T-helper 2 cell (primary cell): ENCODE measurements around the gene AATK.

ENCODE experiments used
- DNase-seq, 5 experiments: peaks; one replicate each; pipeline versions ENCODE4 v3.0.0 to v3.0.0-alpha.2; 2012 to 2022

Gene AATK

GRCh38 chr17:81194941-81195901, 29.2 kb upstream of the AATK start:
- DNase-seq, result no peak

GRCh38 chr17:81194225-81194760, 28.3 kb upstream of the AATK start:
- no peak for DNase-seq

DNA sequence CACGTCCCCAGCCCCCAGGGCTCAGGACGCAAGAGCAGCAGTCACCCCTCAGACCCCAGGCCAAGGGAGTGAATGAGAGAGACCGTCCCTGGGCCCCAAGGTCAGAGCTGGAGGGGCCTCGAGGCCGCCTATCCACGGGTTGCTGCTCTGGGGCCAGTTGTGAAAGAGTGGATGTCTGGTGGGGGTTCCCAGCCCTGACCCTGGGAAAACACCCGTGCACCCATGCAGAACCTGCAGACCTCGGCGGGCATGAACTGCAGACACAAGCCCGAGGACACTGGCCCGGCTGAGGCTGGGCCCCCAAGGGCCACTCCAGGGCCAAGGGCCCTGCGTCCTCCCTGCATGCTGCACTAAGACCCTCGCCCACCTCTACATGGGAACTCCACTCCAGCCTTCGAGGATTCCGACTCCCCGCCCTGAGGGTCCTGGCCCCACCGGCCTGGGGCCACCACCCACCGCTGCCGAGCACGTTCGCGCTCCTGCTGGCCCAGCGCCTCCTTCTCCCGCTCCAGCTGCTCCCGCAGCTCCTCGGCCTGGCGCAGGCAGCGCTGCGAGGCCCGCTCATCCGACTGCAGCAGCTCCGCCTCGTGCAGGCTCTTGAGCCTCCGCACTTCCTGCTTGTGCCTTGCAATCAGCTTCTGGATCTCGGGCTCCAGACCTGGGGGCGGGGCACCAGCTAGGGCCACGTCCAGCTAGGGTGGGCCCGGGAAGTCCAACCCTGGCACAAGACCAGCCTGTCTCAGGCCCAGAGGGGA, 27.6 kb upstream of the AATK start:
- no peak for DNase-seq

DNA sequence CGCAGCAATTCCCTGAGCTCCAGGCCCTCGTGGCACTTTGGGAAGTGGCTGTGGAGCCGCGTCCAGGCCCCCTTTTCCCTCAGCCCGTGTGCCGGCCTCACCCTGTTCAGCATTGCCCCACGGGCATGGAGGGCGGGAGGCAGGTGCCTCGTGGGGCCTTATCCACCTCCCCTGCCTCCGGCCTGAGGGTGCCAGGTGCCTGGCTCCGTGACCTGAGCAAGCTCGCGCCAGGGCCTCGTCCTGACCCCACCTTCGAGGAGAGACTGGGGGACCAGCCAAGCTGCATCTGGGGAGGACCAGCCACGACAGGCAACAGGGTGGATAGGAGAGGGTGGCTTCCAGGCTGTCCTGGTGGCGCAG, 27.0 kb upstream of the AATK start:
- DNase-seq, result no peak

- no peak for DNase-seq
Measured at GRCh38 chr17:81192386-81193050, 26.5 kb upstream of the AATK start.

DNA sequence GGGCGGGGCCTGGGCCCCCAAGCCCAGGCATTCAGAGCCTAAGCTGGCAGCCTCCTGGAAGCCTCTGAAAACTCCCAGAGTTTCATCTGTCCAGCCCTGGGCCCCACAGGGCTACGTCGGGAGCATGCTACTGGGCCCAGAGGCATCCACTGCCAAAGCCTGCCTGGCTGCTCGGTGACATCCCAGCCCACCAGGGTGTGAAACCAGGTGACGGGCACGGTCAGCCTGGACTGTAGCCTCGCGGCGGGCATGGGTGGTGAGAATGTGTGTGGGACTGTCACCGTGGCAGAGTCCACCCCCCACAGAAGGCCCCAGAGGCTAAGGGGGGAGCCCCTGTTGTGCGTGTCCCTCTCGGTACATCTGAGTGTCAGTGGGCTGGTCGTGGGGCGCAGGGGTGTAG, 25.6 kb upstream of the AATK start:
- no peak for DNase-seq

DNA sequence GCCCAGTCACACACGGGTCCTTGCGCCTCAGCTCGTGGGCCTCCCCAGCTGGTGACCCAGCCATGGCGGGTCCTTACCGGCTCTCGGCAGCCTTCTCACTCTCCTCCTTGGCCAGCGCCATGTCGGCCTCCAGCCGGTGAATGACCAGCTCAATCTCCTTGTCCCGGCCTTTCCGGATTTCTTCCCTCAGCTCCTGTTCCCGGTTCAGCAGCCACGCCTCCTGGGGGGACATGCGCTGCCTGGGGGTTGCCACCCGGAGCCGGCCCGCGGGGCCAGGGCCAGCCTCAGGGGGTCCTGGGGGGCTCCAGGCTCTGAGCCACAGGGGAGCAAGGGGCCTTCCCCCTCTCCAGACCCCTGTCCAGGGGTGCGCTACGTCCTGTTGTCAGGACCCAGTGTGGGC, 25.1 kb upstream of the AATK start:
- DNase-seq, result no peak

- no peak for DNase-seq
Measured at GRCh38 chr17:81190591-81190990, 24.6 kb upstream of the AATK start.

DNA sequence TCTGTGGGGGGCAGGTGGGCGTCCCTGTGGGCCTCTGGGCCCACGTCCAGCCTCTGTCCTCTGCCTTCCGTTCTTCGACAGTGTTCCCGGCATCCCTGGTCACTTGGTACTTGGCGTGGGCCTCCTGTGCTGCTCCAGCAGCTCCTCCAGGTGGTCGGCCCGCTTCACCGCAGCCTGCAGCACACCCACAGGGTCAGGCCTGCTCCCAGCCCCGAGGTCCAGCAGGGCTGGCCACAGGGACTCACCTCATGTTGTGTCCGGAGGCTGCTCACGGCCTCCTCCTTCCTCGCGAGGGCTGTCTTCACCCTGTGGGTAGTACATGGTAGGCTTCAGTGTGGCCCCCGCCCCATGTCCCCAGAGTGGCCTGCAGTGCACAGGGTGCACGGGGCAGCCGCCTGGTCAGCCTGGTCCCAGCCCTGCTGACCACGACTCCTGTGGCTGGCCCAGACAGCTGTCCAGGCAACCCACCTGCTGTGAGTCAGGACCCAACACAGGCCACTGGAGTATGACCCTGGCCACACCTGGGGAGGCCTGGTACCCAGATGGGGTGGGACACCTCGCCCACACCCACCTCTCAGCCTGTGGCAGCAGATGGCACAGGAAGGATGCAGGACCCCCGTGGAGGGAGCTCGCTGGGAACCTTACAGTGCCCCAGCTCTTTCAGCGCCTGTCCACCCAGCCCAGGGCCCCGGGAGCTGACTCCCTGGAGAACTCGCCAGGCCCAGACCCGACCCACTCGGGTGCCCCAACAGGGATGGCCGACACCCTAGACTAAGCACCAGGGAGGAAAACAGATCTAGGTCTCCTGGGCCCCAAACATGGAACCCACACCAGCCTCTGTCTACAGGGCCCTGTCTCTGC, 23.9 kb upstream of the AATK start:
- DNase-seq, result no peak

GRCh38 chr17:81189016-81189415, 23.0 kb upstream of the AATK start:
- DNase-seq, result no peak

DNA sequence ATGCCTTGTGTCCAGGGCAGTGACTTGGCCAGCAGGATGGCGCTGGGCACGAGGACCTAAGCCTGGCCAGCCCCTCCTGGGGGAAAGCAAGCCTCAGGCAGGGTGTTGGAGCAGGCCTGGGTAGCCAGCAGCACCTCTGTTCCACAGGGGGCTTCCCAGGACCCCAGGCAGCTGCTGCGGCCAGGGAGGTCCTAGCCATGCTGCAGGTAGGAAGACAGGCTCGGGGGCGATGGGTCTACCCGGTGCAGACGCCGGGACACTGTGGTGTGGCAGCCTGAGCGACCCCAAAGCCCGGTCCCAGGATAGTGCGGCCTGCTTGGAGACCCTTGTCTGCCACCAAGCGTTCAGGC, 22.4 kb upstream of the AATK start:
- no peak for DNase-seq

- DNase-seq, result no peak
Measured at GRCh38 chr17:81187586-81188490, 21.8 kb upstream of the AATK start.

DNA sequence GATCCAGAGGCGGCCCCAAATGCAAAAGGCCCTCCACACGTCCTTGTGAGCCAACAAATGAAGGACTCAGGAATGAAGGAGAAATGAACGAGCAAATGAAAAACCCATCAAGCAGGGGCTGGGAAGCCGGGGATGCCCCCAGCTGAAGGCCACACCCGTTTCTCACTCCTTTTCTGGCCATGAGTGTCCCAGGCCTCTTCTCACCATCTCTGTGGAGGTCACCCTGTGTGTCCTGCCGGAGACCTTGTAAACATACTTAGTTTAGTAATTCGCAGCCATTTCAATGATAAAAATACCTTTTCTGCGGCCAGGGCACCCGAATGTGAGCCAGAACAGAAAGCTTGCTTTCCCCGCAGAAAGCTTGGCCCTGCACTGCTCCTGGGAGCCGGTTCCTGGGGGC, 21.1 kb upstream of the AATK start:
- no peak for DNase-seq

DNA sequence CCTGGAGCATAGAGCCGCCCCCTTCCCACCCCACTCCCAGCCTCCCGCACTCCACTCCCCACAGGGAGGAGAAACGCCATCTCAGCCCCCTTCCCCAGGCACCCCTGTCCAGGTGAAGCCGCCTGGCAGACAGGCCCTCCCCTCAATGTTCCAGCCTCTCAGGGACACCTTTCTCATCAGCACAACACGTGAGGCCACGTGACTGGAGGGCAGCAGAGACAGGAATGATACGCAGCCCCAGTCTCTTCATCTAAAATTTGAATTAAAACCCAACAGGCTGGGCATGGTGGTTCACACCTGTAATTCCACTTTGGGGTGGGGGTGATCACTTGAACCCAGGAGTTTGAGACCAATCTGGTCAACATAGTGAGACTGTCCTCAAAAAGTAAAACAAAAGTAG, 20.2 kb upstream of the AATK start:
- no peak for DNase-seq

DNA sequence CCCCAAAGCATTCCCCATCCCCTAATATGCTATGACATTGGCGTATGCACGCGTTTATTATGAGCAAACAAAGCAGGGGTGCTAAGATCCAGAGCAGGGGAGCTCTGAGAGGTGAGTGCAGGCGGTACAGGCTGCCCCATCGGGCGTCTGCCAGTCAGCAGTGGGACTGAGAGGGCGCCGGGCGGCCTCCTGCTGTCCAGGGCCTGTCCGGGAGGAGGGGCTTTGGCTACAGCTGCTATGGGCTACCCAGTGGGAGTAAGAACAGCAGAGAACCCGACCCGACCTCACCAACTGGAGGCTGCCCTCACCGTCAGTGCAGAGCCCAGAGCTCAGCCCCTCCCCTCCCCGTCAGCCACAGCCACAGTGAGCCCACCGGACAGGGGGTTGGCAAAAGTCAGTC, 18.5 kb upstream of the AATK start:
- no peak for DNase-seq

DNA sequence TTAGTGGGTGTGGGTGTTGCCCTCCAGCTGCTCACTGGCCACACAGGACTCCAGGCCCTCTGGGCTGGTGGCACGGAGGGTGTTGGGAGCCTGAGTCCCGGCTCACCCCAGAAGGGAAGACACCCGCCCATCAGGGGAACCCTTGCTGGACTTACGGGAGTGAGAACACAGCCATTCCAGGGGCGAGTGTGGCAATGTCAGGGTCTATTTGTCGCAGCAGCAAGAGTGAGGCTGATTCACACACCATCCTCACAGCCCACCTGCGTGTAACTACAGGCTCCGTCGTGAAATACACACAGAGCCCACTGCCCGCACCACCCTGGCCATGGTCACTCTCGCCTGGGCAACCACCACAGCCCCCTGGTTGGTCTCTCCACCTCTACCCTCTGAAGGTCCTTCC, 17.8 kb upstream of the AATK start:
- no peak for DNase-seq

- no peak for DNase-seq
Measured at GRCh38 chr17:81183316-81183715, 17.3 kb upstream of the AATK start.

GRCh38 chr17:81182596-81182995, 16.6 kb upstream of the AATK start:
- no peak for DNase-seq

- no peak for DNase-seq
Measured at GRCh38 chr17:81181811-81182185, 15.8 kb upstream of the AATK start.

- DNase-seq, result no peak
Measured at GRCh38 chr17:81180836-81181810, 15.1 kb upstream of the AATK start.
